Gastrocnemius medialis (tissue), 4 donors: ENCODE data around the gene TMEM108.

Experiments used
- POLR2A ChIP-seq, 2 donors: fragments of 450-650 bp; IDR thresholded peaks; one replicate each; pipeline ENCODE4 v1.6.1; 2017; ENCODE audit warnings: antibody characterized with exemption in 2 of 2, mild to moderate bottlenecking in 2 of 2, moderate library complexity in 2 of 2
- TF ChIP-seq, protein P1 (sequence below), 5 experiments: fragments of 450-650 bp in 3 of 5; fragments of 200-600 bp in 2 of 5; sonication (generic) in 2 of 5; IDR thresholded peaks in 4 of 5; conservative IDR thresholded peaks in 1 of 5; 1 replicate in 4 of 5; 2 replicates in 1 of 5; pipeline ENCODE4 v1.5.1; 2016 to 2019; ENCODE audit warnings: antibody characterized with exemption in 5 of 5, mild to moderate bottlenecking in 3 of 5, moderate library complexity in 3 of 5

DNA sequence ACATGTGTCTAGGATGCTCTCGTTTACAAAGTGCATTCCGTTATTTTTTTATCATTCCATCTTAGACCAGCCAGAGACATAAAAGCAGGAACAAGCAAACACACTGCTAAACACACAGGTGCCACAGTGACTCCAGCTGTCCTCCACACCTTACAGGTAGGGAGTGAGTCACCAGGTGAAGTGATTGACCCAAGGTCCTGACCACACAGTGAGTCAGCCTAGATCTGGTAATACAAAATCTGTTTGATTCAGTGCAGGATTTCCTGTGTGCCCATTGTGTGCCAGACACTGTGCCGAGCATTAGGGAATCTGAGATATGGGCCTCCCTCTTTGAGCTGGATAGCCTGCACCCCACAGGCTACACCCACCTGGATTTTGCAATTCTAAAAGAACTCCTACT lies 345.0 kb downstream of the TMEM108 start:
- TF ChIP-seq, protein P1, sequence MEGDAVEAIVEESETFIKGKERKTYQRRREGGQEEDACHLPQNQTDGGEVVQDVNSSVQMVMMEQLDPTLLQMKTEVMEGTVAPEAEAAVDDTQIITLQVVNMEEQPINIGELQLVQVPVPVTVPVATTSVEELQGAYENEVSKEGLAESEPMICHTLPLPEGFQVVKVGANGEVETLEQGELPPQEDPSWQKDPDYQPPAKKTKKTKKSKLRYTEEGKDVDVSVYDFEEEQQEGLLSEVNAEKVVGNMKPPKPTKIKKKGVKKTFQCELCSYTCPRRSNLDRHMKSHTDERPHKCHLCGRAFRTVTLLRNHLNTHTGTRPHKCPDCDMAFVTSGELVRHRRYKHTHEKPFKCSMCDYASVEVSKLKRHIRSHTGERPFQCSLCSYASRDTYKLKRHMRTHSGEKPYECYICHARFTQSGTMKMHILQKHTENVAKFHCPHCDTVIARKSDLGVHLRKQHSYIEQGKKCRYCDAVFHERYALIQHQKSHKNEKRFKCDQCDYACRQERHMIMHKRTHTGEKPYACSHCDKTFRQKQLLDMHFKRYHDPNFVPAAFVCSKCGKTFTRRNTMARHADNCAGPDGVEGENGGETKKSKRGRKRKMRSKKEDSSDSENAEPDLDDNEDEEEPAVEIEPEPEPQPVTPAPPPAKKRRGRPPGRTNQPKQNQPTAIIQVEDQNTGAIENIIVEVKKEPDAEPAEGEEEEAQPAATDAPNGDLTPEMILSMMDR (IDR thresholded peaks at IDR 0.05 in 4 of 5, conservative IDR thresholded peaks at IDR 0.05 in 1 of 5) = no peak
- no peak for TF ChIP-seq POLR2A (IDR thresholded peaks at IDR 0.05)
